Memory B cell (primary cell): ENCODE data around the gene OAT.

Experiments used
- ATAC-seq: fragments of 150-1000 bp; cut with Tn5 transposase; 2 replicates; pipeline ENCODE4 v1.10.0; 2021; ENCODE audit warnings: low read depth, mild to moderate bottlenecking, moderate library complexity
- DNase-seq, 2 donors: peaks; one replicate each; pipeline ENCODE4 v3.0.0; 2022; ENCODE audit warnings: low spot score in 2 of 2
- H3K27ac Mint-ChIP-seq: one replicate; pipeline ENCODE4 v1.8.0; 2022; ENCODE audit warnings: mild to moderate bottlenecking, moderate library complexity, mixed read lengths
- H3K27me3 Mint-ChIP-seq: one replicate; pipeline ENCODE4 v1.8.0; 2022; ENCODE audit warnings: mixed read lengths
- H3K36me3 Mint-ChIP-seq: one replicate; pipeline ENCODE4 v1.8.0; 2022; ENCODE audit warnings: mild to moderate bottlenecking, mixed read lengths
- H3K4me1 Mint-ChIP-seq: one replicate; pipeline ENCODE4 v1.8.0; 2022; ENCODE audit warnings: mixed read lengths
- H3K4me3 Mint-ChIP-seq: one replicate; pipeline ENCODE4 v1.8.0; 2022; ENCODE audit warnings: mild to moderate bottlenecking, moderate library complexity, mixed read lengths
- H3K9me3 Mint-ChIP-seq: one replicate; pipeline ENCODE4 v1.8.0; 2022; ENCODE audit warnings: mixed read lengths

The OAT gene

GRCh38 chr10:124354411-124355382 is 64.0 kb downstream of the OAT start:
- Mint-ChIP-seq H3K4me3 (peak overlapping the region; percentile 86), H3K27me3 (no peaks in the 10 kb centered on the region), H3K9me3 (peaks cover 2% of the 10 kb centered on the region), H3K4me1 (peaks cover 5% of the 10 kb centered on the region), H3K36me3 (no peaks in the 10 kb centered on the region), H3K27ac (peak overlapping the region; percentile 84)
- DNase-seq (peak in 1 of 2 donors; percentile 10), ATAC-seq (peak; percentile 93)

DNA sequence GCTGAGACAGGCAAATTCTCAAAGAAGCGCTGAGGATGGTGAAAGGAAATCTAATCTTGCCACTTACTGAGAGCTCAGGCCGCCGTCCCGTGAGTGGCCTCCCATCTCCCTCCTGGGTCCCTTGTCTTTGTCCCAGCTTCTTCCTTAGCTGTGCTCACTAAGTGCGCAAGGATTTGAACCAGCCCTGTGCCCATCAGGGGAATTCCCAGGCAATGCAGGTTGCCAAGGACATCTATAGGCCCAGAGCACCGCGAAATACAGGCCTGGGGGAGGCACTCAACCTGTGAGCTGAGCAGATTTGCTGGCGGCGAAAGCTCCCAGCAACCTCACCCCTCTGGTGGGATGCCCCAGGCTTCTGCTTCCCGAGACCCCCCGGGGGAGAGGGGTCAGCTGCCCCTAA is 64.8 kb downstream of the OAT start:
- no peaks in the 10 kb centered on the region for H3K36me3 Mint-ChIP-seq
- H3K4me3 Mint-ChIP-seq, result peak overlapping the region; percentile 86
- no peaks in the 10 kb centered on the region for H3K27me3 Mint-ChIP-seq
- peaks cover 5% of the 10 kb centered on the region for H3K4me1 Mint-ChIP-seq
- ATAC-seq, result no peak
- no peaks in the 10 kb centered on the region for H3K9me3 Mint-ChIP-seq
- H3K27ac Mint-ChIP-seq, result no peak overlapping the region
- no peak for DNase-seq

- no peak overlapping the region for H3K27ac Mint-ChIP-seq
- peaks cover under 1% of the 10 kb centered on the region for H3K27me3 Mint-ChIP-seq
- peaks cover 5% of the 10 kb centered on the region for H3K4me1 Mint-ChIP-seq
- H3K9me3 Mint-ChIP-seq, result no peaks in the 10 kb centered on the region
- H3K36me3 Mint-ChIP-seq, result no peaks in the 10 kb centered on the region
- ATAC-seq, result no peak
- no peak for DNase-seq
- H3K4me3 Mint-ChIP-seq, result no peak overlapping the region
These were observed 65.5 kb downstream of the OAT start for GRCh38 chr10:124353091-124353815.

DNA sequence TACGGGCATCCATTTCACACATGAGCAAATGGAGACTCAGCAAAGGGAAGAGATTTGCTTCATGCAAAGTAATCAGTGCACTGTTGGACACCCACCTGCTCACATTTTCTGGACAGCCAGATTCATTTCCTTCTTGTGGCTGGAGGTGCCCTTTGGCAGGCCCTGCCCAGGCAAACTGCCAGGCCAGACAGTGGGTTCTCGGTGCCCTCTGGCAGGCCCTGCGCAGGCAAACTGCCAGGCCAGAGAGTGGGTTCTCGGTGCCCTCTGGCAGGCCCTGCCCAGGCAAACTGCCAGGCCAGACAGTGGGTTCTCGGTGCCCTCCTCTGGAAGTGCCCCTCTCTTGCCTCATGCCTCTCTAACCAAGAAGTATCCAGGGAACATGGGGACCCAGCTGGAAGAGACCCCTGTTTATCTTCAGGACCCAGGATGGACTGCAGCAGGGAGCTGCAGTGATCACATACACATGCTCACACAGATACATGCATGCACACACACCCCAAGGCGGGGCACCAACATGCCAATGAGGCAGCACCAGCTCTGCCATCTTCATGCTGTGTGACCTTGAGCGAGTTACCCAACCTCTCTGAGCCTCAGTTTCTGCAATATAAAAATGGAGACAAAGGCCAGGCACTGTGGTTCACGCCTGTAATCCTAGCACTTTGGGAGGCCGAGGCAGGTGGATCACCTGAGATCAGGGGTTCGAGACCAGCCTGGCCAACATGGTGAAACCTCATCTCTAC is 67.1 kb downstream of the OAT start:
- Mint-ChIP-seq H3K9me3 (no peaks in the 10 kb centered on the region), H3K27ac (no peak overlapping the region), H3K27me3 (peaks cover 1% of the 10 kb centered on the region), H3K4me1 (peaks cover 5% of the 10 kb centered on the region), H3K4me3 (no peak overlapping the region), H3K36me3 (no peaks in the 10 kb centered on the region)
- ATAC-seq (no peak), DNase-seq (no peak)

GRCh38 chr10:124350806-124351205 is 67.9 kb downstream of the OAT start:
- Mint-ChIP-seq H3K27ac (no peak overlapping the region), H3K9me3 (no peaks in the 10 kb centered on the region), H3K4me1 (peaks cover 5% of the 10 kb centered on the region), H3K36me3 (no peaks in the 10 kb centered on the region), H3K4me3 (no peak overlapping the region), H3K27me3 (peaks cover 1% of the 10 kb centered on the region)
- ATAC-seq, result no peak
- DNase-seq, result no peak

GRCh38 chr10:124349996-124350280 is 68.8 kb downstream of the OAT start:
- H3K4me3 Mint-ChIP-seq, result no peak overlapping the region
- H3K36me3 Mint-ChIP-seq, result no peaks in the 10 kb centered on the region
- H3K4me1 Mint-ChIP-seq, result peaks cover 5% of the 10 kb centered on the region
- DNase-seq, result no peak
- H3K27me3 Mint-ChIP-seq, result peaks cover 1% of the 10 kb centered on the region
- H3K27ac Mint-ChIP-seq, result no peak overlapping the region
- ATAC-seq, result no peak
- no peaks in the 10 kb centered on the region for H3K9me3 Mint-ChIP-seq

GRCh38 chr10:124349231-124349995 is 69.3 kb downstream of the OAT start:
- Mint-ChIP-seq H3K27me3 (peaks cover 1% of the 10 kb centered on the region), H3K9me3 (no peaks in the 10 kb centered on the region), H3K4me1 (peaks cover 3% of the 10 kb centered on the region), H3K4me3 (no peak overlapping the region), H3K36me3 (no peaks in the 10 kb centered on the region), H3K27ac (no peak overlapping the region)
- ATAC-seq (no peak), DNase-seq (no peak)

GRCh38 chr10:124348801-124349200 is 69.9 kb downstream of the OAT start:
- DNase-seq, result no peak
- no peaks in the 10 kb centered on the region for H3K9me3 Mint-ChIP-seq
- no peaks in the 10 kb centered on the region for H3K36me3 Mint-ChIP-seq
- no peak overlapping the region for H3K27ac Mint-ChIP-seq
- H3K4me1 Mint-ChIP-seq, result no peaks in the 10 kb centered on the region
- no peak for ATAC-seq
- H3K4me3 Mint-ChIP-seq, result no peak overlapping the region
- peaks cover 1% of the 10 kb centered on the region for H3K27me3 Mint-ChIP-seq

- peaks cover 1% of the 10 kb centered on the region for H3K27me3 Mint-ChIP-seq
- DNase-seq (no peak), ATAC-seq (no peak)
- H3K9me3 Mint-ChIP-seq, result no peaks in the 10 kb centered on the region
- H3K27ac Mint-ChIP-seq, result no peak overlapping the region
- no peaks in the 10 kb centered on the region for H3K36me3 Mint-ChIP-seq
- no peak overlapping the region for H3K4me3 Mint-ChIP-seq
- H3K4me1 Mint-ChIP-seq, result no peaks in the 10 kb centered on the region
These were observed 70.8 kb downstream of the OAT start for GRCh38 chr10:124347956-124348355.
